ENCODE results near the gene PTPRG. TPM values are rescaled to one million over a fixed set of nuclear protein-coding genes. Genes with fewer than 3 reads are reported as not detected.

Gene PTPRG
- total RNA-seq, 1 donor from 2014 or later = 80.7 TPM

GRCh38 chr3:61807865-61808276 is 246.5 kb downstream of the PTPRG start:
- H3K4me3 Mint-ChIP-seq (ENCODE audit: unreplicated experiment) = no peak overlapping the region
- peaks cover 8% of the 10 kb centered on the region for H3K4me1 Mint-ChIP-seq (ENCODE audit: unreplicated experiment)
- H3K9me3 Mint-ChIP-seq (ENCODE audit: unreplicated experiment) = no peaks in the 10 kb centered on the region
- no peaks in the 10 kb centered on the region for H3K36me3 Mint-ChIP-seq (ENCODE audit: low read depth, unreplicated experiment)
- no peak for TF ChIP-seq CTCF (IDR thresholded peaks at IDR 0.05; ENCODE audit: unreplicated experiment)
- no peak for DNase-seq (ENCODE audit: low spot score)
- no peaks in the 10 kb centered on the region for H3K27me3 Mint-ChIP-seq (ENCODE audit: unreplicated experiment)
- H3K27ac Mint-ChIP-seq (ENCODE audit: unreplicated experiment) = no peak overlapping the region

DNA sequence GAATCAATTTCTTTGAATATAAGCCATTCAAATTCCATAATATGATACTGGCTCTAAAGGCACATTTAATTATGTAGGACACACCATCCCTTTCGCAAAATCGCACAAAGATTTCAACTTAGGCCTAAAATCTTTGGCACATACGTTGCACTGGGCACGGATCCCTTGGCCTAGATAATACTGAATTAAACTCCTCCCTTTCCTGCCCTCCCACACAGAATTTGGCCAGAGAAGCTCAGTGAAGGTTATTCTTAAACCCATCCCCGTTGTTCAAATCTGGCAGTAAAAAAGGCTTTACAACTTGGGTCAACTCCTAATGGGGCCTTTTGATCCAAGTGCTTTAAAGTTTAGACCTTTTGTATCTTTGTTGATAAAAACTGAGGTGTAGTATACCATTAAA is 247.2 kb downstream of the PTPRG start:
- no peak overlapping the region for H3K27ac Mint-ChIP-seq (ENCODE audit: unreplicated experiment)
- peaks cover 8% of the 10 kb centered on the region for H3K4me1 Mint-ChIP-seq (ENCODE audit: unreplicated experiment)
- no peaks in the 10 kb centered on the region for H3K36me3 Mint-ChIP-seq (ENCODE audit: low read depth, unreplicated experiment)
- H3K27me3 Mint-ChIP-seq (ENCODE audit: unreplicated experiment) = no peaks in the 10 kb centered on the region
- no peak for TF ChIP-seq CTCF (IDR thresholded peaks at IDR 0.05; ENCODE audit: unreplicated experiment)
- H3K4me3 Mint-ChIP-seq (ENCODE audit: unreplicated experiment) = no peak overlapping the region
- no peak for DNase-seq (ENCODE audit: low spot score)
- no peaks in the 10 kb centered on the region for H3K9me3 Mint-ChIP-seq (ENCODE audit: unreplicated experiment)

DNA sequence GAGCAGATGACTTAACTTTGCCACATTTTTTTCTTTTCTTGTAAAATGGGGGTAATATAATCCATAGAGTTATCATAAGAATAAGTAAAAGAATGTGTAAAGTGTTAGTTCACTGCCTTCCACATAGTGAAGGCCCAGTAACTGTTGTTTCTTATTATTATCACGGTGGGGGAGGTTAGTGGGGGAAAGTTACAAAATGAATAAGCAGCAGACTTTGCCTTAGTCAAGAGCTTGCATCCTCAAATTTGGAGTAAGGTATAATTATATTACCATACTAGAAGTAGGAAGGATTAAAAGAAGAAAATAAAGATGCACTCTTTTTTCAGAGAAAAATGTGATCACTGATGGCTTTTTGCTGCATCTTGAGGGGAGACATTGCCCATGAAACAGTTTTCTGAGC is 247.6 kb downstream of the PTPRG start:
- no peak for TF ChIP-seq CTCF (IDR thresholded peaks at IDR 0.05; ENCODE audit: unreplicated experiment)
- Mint-ChIP-seq H3K27ac (ENCODE audit: unreplicated experiment) (no peak overlapping the region), H3K4me1 (ENCODE audit: unreplicated experiment) (peaks cover 8% of the 10 kb centered on the region), H3K4me3 (ENCODE audit: unreplicated experiment) (no peak overlapping the region), H3K27me3 (ENCODE audit: unreplicated experiment) (no peaks in the 10 kb centered on the region), H3K9me3 (ENCODE audit: unreplicated experiment) (no peaks in the 10 kb centered on the region), H3K36me3 (ENCODE audit: low read depth, unreplicated experiment) (no peaks in the 10 kb centered on the region)
- DNase-seq (ENCODE audit: low spot score) = no peak

DNA sequence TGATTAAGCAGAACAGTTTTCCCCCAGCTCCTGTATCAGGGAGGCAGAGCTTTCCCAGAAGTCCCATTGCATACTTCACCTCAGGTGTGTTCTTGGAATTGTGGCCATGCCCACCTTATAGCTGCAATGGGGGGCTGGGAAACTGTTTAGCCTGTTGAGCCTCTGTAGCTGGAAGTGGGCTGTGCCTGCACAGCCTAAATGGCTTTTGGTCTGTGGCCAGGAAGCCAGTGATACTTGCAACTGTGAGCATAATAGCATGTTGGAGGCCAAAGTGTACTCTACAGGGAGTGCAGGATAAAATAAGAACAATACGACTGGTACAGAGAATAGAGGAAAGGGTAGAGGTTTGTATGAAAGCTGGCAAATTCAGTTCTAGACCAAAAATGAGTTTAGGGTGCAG is 248.5 kb downstream of the PTPRG start:
- DNase-seq (ENCODE audit: low spot score) = no peak
- no peak overlapping the region for H3K4me3 Mint-ChIP-seq (ENCODE audit: unreplicated experiment)
- no peaks in the 10 kb centered on the region for H3K9me3 Mint-ChIP-seq (ENCODE audit: unreplicated experiment)
- H3K27me3 Mint-ChIP-seq (ENCODE audit: unreplicated experiment) = no peaks in the 10 kb centered on the region
- peaks cover 6% of the 10 kb centered on the region for H3K4me1 Mint-ChIP-seq (ENCODE audit: unreplicated experiment)
- no peak for TF ChIP-seq CTCF (IDR thresholded peaks at IDR 0.05; ENCODE audit: unreplicated experiment)
- no peaks in the 10 kb centered on the region for H3K36me3 Mint-ChIP-seq (ENCODE audit: low read depth, unreplicated experiment)
- H3K27ac Mint-ChIP-seq (ENCODE audit: unreplicated experiment) = no peak overlapping the region

- TF ChIP-seq CTCF (IDR thresholded peaks at IDR 0.05; ENCODE audit: unreplicated experiment) = no peak
- Mint-ChIP-seq H3K4me3 (ENCODE audit: unreplicated experiment) (no peak overlapping the region), H3K27ac (ENCODE audit: unreplicated experiment) (no peak overlapping the region), H3K27me3 (ENCODE audit: unreplicated experiment) (no peaks in the 10 kb centered on the region), H3K36me3 (ENCODE audit: low read depth, unreplicated experiment) (no peaks in the 10 kb centered on the region), H3K4me1 (ENCODE audit: unreplicated experiment) (peaks cover 6% of the 10 kb centered on the region), H3K9me3 (ENCODE audit: unreplicated experiment) (no peaks in the 10 kb centered on the region)
- DNase-seq (ENCODE audit: low spot score) = no peak
Observed at GRCh38 chr3:61810953-61811497, 249.7 kb downstream of the PTPRG start.

All from endothelial cell (in vitro differentiated cells).